Fibroblast of skin of abdomen (primary cell): ENCODE results near the gene POLD3.

Experiments
- DNase-seq: peaks from one replicate; pipeline ENCODE4 v3.0.0-alpha.2; 2013

Gene POLD3

DNA sequence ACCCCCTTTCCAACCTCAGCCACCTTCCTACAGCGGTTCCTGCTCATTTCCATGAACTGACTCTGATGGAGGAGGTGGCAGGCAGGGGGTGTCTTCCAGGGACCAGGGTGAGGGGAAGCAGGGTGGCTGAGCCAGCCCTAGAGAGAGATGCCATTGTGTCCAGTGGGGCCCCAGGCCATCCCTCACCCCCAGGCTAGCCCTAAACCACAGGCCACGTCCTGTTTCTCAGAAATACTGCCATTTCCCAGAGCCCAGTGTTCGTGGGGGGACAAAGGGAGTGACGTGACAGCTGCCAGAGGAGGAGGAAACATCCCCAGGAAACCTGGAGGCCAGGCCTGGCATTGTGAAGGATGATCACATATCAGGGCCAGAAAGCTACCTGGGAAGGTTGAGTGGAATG, 99.4 kb downstream of the POLD3 start:
- DNase-seq: no peak
